COR-L47 (cell line): Measurements from ENCODE around the gene SFTPA2.
A peak's percentile ranks its signal among the peaks of the same experiment; 100 is the strongest.
"Not testable (repeated sequence)": the region's sequence is repeated elsewhere in the genome, so short reads cannot be mapped to it uniquely, and the experiment has no call there.

ENCODE experiments used
- DNase-seq: peaks from one replicate; lab custom pipeline; 2025; lab: John Stamatoyannopoulos, UW

SFTPA2 gene

DNA sequence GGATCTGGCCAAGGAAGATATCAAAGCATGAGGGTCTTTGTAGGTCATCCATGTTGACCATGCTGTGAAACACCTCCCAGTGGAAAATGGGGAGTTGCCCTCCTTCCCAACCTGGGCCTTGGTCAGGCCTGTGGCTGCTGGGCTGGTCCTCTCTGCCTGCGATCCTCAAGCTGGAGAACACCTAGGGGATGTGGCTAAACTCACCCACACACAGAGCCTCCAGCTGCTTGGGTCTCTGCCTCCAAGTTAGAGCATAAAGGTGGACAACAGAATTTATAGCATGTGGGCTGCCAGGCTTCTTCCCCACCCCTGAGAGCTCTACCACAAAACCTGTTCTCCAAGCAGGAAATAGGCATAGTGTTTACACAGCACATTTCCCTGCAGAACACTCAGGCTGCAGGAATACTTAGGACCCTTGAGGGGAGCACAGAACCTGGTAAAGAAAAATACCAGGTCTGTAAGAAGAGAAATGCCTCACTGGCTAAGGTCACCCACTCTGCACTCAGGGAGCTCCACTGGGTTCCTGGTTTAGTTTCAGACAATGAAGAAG lies at the start of gene SFTPA2:
SFTPA2 (minus strand) TSS at position 248 of the 550 bp plus-strand sequence. CDS start 924 bp downstream, outside the sequence.
- no peak for DNase-seq

DNA sequence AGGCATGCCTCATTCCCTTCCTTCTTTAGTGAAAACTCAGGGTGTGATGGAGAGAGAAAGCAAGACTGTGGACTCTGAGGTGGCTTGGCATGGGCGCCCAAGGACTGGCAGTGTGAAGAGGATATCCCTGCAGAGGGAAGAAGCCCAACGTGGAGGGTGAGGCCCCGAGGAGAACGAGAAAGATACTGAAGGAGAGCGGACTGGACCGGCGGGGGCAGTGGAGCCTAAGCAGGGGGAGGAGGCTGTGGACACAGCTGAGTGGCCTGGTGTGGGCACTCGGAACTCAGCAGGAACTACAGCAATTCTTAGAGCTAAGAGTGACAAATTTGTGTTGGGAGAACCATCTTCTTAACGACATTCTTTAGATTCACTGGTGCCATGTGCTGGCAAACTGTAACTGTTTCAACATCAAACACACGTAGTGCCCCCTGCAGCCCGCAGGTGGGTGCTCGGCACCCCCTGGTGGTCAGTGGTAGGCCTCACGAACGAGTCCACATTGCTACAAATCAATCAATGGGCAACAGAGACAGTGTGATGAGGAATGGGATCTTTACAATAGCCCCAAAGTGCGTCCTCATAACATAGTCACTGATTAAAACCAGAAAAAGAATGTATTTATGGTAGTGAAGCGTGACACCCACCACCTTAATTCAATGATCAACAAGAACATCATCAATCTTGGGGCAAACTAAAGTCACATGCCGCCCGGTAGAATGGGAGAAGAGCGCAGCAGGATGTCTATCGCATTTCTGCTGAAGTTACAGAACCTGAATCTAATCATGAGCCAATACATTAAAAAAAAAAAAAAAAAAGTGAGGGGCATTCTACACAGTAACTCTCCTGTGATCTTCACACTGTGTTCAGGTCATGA lies 48.5 kb upstream of the SFTPA2 start:
- DNase-seq: peak; percentile 24

DNA sequence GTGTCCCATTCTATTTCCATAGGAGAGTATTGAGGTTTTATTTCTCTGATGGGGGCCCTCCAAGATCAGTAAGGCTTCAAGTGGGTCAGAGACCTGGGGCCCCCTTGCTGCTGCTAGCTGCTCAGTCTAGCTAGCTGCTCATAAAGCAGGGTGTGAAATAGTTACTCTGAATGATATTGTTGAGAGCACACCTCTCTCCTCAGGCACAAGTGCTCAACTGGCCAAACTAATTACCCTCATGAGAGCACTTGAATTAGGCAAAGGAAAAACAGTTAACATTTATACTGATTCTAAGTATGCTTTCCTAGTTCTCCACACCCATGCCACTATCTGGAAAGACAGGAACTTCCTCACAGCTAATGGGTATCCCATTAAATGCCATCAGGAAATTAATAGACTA lies 45.1 kb upstream of the SFTPA2 start:
- no peak for DNase-seq

DNA sequence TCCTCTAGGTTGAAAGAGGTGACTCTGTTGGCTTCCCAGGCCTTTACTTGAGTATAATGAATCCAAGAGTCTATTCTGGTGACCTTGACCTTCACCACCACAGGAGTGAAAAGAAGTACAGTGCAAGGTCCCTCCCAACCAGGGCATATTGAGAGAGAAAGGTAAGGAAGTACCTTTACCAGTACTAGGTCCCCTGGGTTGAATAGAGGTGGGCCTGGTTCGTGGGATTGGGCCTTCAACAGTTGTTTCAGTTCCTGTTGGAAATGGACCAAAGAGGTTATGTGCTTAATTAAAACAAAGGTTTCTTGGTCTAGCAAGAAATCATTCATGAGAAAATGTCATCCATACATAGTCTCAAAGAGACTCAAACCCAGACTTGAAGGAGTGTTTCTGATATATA lies 44.1 kb upstream of the SFTPA2 start:
- DNase-seq: no peak

DNA sequence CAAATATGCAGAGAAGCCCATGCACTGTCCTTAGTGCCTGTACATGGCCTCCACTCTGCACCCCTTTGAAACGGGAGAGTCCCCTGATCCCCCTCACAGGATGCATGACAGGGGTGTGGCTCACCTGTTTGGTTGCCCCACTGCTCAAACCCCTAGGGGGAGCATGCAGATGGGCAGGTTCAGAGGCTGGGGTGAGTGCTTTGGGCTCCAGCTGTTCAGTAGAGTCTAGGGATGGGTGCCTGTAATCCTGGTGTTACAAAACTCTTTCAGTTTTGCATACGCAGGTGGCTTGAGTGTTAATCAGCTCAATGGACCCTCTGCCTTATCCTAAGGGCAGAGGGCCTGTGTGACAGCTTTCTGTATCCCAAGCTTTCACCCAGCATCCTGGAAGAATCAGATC lies 42.7 kb upstream of the SFTPA2 start:
- no peak for DNase-seq

DNA sequence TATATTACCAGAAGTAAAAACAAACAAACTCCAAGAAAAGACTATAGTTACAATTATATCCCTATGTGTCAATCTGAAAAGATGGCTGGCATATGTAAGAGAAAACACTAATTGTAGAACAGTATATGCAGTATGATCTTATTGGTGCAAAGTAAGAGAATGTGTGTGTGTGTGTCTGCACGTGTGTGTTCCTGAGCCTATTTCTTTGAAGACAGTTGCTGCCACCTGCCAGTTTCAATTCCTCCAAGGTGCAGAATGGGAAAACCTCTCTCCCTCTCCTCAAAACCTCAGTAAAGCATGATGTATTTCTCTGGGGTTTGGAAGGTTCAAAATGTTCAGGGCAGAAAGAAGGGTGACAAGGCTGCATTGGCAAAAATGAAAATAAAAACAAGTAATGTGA lies 41.7 kb upstream of the SFTPA2 start:
- no peak for DNase-seq

DNA sequence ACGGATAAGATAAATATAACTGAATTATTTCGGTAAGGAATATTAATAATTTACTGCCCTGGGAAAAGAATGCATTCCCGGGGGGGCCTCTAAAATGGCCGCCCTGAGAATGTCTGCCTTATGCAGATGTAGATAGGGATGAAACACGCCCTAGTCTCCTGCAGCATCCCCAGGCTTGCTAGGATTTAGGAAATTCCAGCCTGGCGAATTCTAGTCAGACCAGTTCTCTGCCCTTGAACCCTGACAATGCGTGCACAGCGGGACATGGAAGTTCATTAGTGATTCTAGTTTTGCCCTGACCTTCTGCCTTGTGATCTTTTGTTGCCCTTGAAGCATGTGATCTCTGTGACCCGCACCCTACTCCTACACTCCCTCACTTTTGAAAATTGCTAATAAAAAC lies 39.4 kb upstream of the SFTPA2 start:
- DNase-seq: not testable (repeated sequence)

DNA sequence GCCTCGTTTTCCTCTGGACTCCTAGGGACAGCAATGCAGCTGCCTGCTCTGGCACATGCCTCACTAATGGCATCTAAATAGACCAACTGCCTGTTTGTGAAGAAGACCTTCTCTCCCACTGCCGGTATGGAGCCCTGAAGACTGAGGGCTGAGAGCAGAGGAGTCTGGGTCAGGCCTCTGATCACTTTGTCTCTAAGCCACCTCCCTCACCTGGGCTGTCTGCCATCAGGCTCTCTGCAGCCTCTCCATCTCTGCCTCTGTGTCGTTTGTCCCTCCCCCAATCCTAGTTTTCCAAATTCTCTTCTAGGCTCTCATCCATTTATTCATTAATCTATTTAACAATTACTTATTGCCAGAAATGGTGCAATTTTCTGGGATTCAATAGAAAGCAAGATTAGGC lies 35.3 kb upstream of the SFTPA2 start:
- DNase-seq: no peak

DNA sequence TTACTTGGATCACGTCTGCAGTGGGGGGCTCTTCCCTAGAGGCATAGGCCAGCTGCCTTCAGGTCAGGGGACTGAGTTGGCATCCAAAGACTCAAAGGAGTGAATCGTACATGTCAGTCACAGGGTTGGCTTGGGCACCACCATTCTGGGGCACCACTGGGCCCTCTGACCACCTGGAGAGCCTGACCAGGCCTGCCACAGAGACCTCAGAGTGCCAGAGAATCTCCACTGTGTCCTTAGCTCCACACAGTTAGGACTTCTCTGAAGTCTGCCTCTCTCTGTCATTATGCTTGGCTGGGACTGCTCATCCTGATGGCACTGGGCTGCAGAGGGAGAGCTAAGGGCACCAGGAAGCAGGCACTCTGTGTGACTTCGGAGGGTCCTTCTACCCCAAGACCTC lies 34.4 kb upstream of the SFTPA2 start:
- not testable (repeated sequence) for DNase-seq

DNA sequence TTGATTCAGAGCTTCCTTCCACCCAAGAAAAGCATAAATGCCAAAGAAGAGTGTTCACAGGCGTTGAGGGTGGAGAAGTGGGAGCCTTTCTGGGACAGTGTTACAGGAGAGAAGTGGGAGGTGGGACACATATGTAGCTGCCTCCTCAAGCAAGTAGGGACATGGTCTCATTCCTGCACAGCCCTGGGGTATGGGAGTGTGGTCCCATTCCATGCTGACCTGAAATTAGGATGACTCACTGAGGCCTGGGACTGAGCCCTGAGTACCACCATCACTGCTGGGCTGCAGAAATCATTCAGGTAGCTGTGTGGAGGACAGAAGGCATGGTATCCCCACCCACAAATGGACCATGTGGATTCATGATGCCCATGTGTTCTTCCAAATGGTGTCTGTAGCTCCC lies 33.2 kb upstream of the SFTPA2 start:
- no peak for DNase-seq

DNA sequence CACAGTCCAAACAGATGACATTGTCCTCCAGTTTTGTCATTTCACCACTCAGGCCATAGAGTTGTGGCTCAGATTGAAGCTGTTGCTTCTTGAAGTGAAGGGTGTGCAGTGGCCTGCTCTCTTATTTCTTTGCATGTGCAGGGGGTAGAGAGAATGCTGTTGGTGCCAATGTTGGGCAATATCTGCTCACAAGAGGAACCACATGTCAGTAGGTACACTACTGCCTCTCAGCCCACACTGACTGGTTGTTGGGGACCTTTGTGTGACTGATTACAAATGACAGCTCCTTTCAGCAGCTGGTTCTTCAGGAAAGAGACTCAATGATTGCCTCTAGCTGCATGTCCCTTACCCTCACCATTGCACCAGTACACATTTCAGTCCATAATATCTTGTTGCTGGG lies 28.6 kb upstream of the SFTPA2 start:
- DNase-seq: no peak

DNA sequence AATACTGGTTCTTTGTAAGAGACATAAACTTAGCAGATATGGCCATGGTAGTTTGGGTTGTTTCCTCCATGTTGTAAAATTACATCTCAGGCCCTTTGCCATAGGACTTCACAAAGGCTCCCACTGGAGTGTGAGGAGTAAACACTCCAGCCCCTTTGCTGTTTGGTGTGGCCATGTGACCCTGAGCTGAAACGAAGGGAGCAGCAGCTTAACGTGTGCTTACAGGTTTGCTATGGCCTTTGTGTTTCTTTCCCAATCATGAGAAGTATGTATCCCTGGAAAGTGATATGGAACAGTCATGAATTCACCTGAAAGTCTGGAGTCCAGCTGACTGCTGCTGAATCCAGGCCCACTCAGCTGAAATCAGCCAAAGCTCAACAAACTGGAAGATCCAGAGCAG lies 26.7 kb upstream of the SFTPA2 start:
- no peak for DNase-seq

DNA sequence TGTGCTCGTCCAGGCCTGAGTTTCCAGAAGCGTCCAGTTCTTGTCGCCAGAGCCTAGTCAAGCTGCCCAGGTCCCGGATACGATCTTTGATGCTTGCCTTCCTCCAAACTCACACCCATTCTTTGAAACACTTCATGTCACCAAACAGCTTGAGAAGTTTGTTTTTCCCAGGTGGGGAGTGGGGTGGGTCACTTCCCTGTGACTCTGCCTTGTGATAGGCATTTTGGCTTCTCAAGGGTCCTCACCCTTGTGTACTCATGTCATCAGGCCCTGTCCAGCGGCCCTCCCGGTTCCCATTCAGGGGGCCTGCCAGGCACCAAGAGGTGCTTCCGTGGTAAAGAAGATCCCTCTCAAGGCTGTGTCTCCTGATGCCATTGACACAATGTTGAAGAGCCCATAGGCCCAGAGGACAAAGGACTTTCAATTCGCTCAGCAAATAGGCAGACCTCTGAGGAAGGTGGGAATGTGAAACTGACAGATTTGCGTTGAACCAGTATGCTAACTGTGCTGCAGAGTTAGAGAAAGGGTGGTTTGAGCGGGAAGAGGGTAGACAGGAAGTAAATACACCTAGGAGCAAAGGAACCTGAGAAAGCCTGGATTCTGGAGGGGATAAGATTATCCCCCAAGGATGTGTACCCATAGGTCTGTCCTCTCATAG lies 25.8 kb upstream of the SFTPA2 start:
- DNase-seq: no peak

DNA sequence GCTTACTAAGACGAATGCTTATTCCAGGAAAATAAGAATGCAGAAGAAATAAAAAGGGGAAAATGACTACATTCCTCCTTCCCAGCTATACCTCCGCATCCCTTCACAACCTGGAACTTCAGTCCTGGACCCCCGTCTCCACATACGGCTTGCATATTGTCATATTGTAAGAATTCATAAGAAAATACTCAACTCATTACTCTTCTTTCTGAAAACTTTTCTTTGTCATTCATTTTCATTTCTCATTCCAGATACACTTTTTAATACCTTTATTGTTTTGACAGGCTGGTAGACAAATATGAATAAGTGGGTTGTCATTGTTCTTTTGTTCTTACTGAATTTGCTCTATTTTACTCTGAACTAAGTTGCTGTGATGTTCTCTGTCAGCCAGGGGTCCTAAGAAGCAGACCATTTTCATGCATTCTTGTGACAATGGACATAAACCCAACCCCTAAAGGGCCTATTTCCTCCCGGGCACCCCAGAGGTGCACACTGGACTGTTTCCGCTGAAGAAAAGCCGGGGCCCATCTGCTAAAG lies 23.3 kb upstream of the SFTPA2 start:
- DNase-seq: no peak

DNA sequence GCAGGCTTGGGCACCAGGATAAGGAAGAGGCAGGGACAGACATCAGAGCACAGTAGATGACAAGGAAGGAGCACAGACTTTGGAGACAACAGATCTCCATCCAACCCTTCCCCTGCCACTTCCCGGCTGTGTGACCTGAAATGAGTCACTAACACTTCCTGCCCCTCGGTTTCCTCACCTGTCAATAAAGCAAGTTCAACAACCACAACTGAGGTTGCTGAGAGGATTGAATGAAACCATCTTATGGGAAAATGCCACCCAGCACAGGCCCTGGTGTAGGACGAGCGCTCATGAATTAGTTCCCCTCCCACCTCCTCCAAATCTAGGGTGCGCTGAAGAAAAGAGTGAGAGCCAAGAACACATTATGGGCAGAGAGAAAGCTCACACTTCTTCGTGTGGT lies 22.7 kb upstream of the SFTPA2 start:
- DNase-seq: not testable (repeated sequence)

DNA sequence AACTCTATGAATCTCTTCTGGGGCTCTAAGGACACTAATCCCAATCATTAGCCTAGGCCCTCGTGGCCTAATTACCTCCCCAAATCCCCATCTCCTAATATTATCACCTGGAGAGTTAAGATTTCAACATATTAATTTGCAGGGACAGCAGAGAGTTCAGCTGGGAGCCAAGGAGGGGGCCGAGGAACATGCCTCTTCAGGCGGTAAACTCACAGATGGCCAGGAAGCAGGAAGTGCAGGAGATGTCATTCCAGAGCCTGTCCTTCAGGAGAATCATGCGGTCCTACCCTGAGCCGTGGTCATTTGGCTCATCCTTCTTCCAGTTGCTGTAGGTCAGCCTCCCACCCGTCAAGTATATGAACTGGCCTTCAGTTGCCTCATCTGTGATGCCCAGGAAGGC lies 21.9 kb upstream of the SFTPA2 start:
- no peak for DNase-seq

DNA sequence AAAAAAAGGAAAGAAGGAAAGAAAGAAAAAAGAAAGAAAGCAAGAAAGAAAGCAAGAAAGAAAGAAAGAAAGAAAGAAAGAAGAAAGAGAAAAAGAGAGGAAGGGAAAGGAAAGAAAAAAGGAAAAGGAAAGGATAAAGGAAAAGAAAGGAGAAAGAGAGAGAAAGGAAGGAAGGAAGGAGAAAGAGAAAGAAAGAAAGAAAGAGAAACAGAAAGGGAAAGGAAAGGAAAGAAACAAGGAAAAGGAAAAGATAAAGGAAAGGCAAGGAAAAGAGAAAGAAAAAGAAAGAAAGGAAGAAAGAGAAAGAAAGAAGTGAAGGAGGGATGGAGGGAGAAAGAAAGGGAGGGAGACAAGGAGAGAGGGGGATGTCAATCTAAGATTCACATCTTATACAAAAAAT lies 20.8 kb upstream of the SFTPA2 start:
- no peak for DNase-seq

DNA sequence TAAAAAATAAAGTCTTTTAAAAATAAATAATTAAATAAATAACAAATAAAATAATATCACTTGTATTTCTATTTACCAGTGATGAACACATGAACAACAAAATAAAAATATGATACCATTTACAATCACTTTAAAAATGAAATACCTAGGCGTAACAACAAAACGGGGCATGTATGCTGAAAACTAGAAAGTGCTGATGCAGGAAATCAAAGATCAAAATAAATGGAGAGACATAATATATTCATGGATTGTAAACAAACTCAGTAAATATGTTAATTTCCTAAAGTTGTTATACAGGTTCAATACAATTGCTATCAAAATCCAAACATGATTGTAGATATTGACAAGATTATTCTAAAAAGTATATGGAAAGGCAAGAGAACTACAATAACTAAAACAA lies 19.2 kb upstream of the SFTPA2 start:
- no peak for DNase-seq

DNA sequence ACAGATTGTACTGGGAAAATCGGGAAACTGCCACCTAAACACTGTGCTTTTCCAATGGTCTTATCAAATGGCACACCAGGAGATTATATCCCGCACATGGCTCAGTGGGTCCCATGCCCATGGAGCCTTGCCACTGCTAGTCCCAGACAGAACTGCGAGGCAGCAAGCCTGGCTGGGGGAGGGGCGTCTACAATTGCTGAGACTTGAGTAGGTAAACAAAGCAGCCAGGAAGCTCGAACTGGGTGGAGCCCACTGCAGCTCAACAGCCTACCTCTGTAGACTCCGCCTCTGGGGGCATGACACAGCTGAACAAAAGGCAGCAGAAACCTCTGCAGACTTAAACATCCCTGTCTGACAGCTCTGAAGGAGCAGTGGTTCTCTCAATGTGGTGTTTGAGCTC lies 10.4 kb upstream of the SFTPA2 start:
- DNase-seq: not testable (repeated sequence)

DNA sequence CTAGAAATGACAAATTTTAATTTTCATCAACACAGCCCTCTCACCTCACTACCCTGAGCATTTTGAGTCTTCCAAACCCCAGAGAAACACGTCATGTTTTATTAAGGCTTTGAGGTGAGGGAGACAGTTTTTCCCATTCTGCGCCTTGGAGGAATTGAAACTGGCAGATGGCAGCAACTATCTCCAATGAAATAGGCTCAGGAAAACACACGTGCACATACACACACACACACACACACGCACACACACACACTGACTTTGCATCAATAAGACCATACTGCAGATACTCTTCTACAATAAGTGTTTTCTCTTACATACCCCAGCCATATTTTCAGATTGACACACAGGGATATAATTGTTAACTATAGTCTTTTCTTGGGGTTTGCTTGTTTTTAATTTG lies 3.2 kb upstream of the SFTPA2 start:
- DNase-seq: no peak

DNA sequence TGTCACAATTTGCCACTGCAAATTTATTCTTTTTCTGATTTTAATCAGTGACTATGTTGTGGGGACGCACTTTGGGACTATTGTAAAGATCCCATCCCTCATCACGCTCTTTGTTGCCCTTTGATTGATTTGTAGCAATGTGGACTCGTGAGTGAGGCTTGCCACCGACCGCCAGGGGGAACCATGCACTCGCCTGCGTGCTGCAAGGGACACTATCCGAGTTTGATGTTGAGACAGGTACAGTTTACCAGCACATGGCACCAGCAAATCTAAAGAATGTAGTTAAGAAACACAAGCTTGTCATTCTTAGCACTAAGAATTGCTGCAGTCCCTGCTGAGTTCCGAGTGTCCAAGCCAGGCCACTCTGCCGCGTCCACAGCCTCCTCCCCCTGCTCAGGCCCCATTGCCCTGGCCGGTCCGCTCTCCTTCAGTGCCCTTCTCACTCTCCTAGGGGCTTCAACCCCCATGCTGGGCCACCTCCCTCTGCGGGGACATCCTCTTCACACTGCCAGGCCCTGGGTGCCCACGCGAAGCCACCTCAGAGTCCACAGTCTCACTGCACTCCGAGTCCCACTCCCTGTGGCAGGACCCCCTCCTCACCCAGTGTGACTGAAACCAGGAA lies 2.0 kb upstream of the SFTPA2 start:
- no peak for DNase-seq

DNA sequence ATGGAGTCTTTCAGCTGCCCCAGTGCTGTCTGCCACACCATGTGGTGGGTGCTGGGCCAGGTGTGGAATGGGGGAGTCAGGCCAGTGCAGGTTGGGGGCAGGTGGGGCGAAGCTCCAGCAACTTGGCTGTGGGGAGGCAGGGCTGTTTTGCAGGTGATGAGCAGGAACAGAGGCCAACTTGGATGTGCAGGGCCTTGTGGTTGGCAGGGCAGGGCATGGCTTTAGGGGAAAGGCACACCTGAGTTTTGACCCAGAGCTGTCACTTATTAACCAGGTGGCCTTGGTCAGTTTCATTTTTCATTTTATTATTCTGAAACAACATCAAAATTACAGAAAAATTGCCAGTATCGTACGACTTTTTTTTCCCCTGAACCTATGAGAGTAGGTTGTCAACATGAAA lies 1.1 kb upstream of the SFTPA2 start:
- DNase-seq: no peak

DNA sequence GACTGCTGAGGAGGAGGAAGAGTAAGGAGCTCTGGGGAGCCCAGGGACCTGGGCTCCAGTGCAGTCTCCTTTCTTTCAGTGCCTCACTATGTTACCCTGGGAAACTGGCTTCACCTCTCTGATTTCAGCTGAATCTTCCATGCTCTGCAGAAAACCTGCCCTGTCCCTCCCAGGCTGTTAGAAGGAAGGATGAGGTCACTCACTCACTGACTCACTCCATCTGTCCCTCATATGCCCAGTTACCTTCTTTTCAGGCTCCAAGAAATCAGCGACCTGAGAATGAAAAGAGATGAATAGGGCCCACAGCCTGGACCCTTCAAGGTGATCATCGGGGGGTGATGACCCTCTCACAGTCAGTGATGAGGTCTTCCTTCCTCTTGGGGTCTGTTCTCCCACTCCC lies 481 bp downstream of the SFTPA2 start:
- no peak for DNase-seq
